Measurements from ENCODE around the gene BIN1.

GRCh38 chr2:127048969-127049897, 57.7 kb downstream of the BIN1 start:
- TF ChIP-seq TAF1 (IDR thresholded peaks at IDR 0.05; ENCODE audit: low read depth, low read length) (no peak), PAX5 (IDR thresholded peaks at IDR 0.05; ENCODE audit: insufficient read depth, low read length, severe bottlenecking) (no peak), POLR2AphosphoS5 (IDR thresholded peaks at IDR 0.05; ENCODE audit: low read depth, low read length) (no peak), POLR2A (IDR thresholded peaks at IDR 0.05; ENCODE audit: low read depth, low read length) (no peak), POU2F2 (IDR thresholded peaks at IDR 0.05; ENCODE audit: low read depth, low read length) (no peak), SPI1 (IDR thresholded peaks at IDR 0.05; ENCODE audit: low read depth, low read length) (no peak)

Data from GM12891 (cell line).